GM23248 (cell line): ENCODE results near the gene HHIP. TPM values are rescaled to one million over a fixed set of nuclear protein-coding genes. Genes with fewer than 3 reads are reported as not detected.

Source experiments
- DNase-seq: peaks from one replicate; pipeline ENCODE4 v3.0.0-alpha.2; 2015
- H2AFZ ChIP-seq: fragments of 200-600 bp; sonication (generic); 2 replicates; pipeline ENCODE4 v1.6.1; 2016; ENCODE audit warnings: antibody characterized with exemption
- H3F3A ChIP-seq: fragments of 200-600 bp; sonication (generic); 2 replicates; pipeline ENCODE4 v1.6.1; 2016; ENCODE audit warnings: mild to moderate bottlenecking, antibody characterized with exemption, mixed run types; ENCODE audit not compliant: insufficient read depth
- H3K27ac ChIP-seq: fragments of 200-600 bp; sonication (generic); 2 replicates; pipeline ENCODE4 v1.5.1; 2016; ENCODE audit warnings: mild to moderate bottlenecking
- H3K27me3 ChIP-seq: fragments of 200-600 bp; sonication (generic); replicated peaks from 2 replicates; pipeline ENCODE4 v1.6.1; 2016; ENCODE audit warnings: mild to moderate bottlenecking; ENCODE audit not compliant: insufficient read depth
- H3K36me3 ChIP-seq: fragments of 200-600 bp; sonication (generic); 2 replicates; pipeline ENCODE4 v1.6.1; 2016; ENCODE audit warnings: low read depth, mild to moderate bottlenecking
- H3K4me1 ChIP-seq: fragments of 200-600 bp; sonication (generic); 2 replicates; pipeline ENCODE4 v1.6.1; 2016; ENCODE audit warnings: mild to moderate bottlenecking; ENCODE audit not compliant: insufficient read depth
- H3K4me2 ChIP-seq: fragments of 200-600 bp; sonication (generic); one replicate; pipeline ENCODE4 v1.6.1; 2016; ENCODE audit warnings: mild to moderate bottlenecking; ENCODE audit not compliant: unreplicated experiment
- H3K4me3 ChIP-seq: fragments of 200-600 bp; sonication (generic); 2 replicates; pipeline ENCODE4 v1.5.1; 2016; ENCODE audit warnings: mild to moderate bottlenecking
- H3K79me2 ChIP-seq: fragments of 200-600 bp; sonication (generic); 2 replicates; pipeline ENCODE4 v1.6.1; 2016; ENCODE audit warnings: mild to moderate bottlenecking; ENCODE audit not compliant: insufficient read depth
- H3K9ac ChIP-seq: fragments of 200-600 bp; sonication (generic); 2 replicates; pipeline ENCODE4 v1.6.1; 2016; ENCODE audit warnings: mild to moderate bottlenecking
- H3K9me2 ChIP-seq: fragments of 200-600 bp; sonication (generic); 2 replicates; pipeline ENCODE4 v1.6.1; 2016; ENCODE audit warnings: mixed run types, mild to moderate bottlenecking, moderate library complexity; ENCODE audit not compliant: insufficient read depth
- H3K9me3 ChIP-seq: fragments of 200-600 bp; sonication (generic); one replicate; pipeline ENCODE4 v1.6.1; 2017; ENCODE audit warnings: low read depth
- H4K20me1 ChIP-seq: fragments of 200-600 bp; sonication (generic); 2 replicates; pipeline ENCODE4 v1.6.0; 2016; ENCODE audit not compliant: insufficient read depth
- EZH2 ChIP-seq: fragments of 200-600 bp; sonication (generic); IDR thresholded peaks from 2 replicates; pipeline ENCODE4 v1.6.1; 2018; ENCODE audit warnings: antibody characterized with exemption, mild to moderate bottlenecking; ENCODE audit not compliant: insufficient read depth, poor library complexity, severe bottlenecking
- EZH2phosphoT487 ChIP-seq: fragments of 200-600 bp; sonication (generic); IDR thresholded peaks from 2 replicates; pipeline ENCODE4 v1.6.1; 2018; ENCODE audit warnings: antibody characterized with exemption, moderate library complexity, mild to moderate bottlenecking, low read depth; ENCODE audit not compliant: insufficient read depth
- WGBS, 2 experiments: methylation state at CpG; one replicate each; pipeline ENCODE4 v1.1.6; 2015 to 2017; ENCODE audit warnings: low lambda C conversion rate in 2 of 2, low coverage in 1 of 2; ENCODE audit errors: missing lambda C conversion rate in 2 of 2; 5-methylcytosine and 5-hydroxymethylcytosine counted together
- in situ Hi-C: fragments of 300-500 bp; cut with MboI; formaldehyde crosslinking; loops from 2 replicates; pipeline ENCODE4 v1.15.0; 2020
- polyA plus RNA-seq: library from polyadenylated mRNA; unstranded; fragments of >200 nt; fragmentation: Nextera tagmentation; extraction: Ambion mirVana; gene quantifications from 2 replicates; pipeline ENCODE4 v1.2.1, GENCODE V29; 2016
- total RNA-seq: library from RNA; depleted of rRNA; stranded (reverse); fragments of >200 nt; shearing (Covaris generic); gene quantifications from 2 replicates; pipeline ENCODE4 v1.2.3, GENCODE V29; 2014

Gene HHIP
- total and polyA plus RNA-seq, 2 experiments from 2014 or later = under 0.01 to 0.06 TPM

GRCh38 chr4:144701683-144702233, 55.8 kb downstream of the HHIP start:
- Histone ChIP-seq H3F3A (peaks cover 9% of the 10 kb centered on the region; the same call in 1 of the 2 replicates), H3K9ac (no peak overlapping the region), H2AFZ (no peak overlapping the region), H3K4me3 (no peak overlapping the region), H3K79me2 (no peaks in the 10 kb centered on the region), H3K36me3 (no peaks in the 10 kb centered on the region), H3K27me3 (no peaks in the 10 kb centered on the region), H3K27ac (no peak overlapping the region), H4K20me1 (no peaks in the 10 kb centered on the region), H3K9me3 (no peaks in the 10 kb centered on the region), H3K9me2 (no peaks in the 10 kb centered on the region), H3K4me1 (peaks cover 26% of the 10 kb centered on the region), H3K4me2 (peak overlapping the region; percentile 35)
- no peak for DNase-seq
- in situ Hi-C loops = no loop called here
- TF ChIP-seq EZH2 = no peak

- DNase-seq = no peak
- peaks cover 10% of the 10 kb centered on the region; the same call in 1 of the 2 replicates for H3F3A ChIP-seq
- no peak overlapping the region for H3K4me3 ChIP-seq
- H4K20me1 ChIP-seq = no peaks in the 10 kb centered on the region
- no peak overlapping the region for H2AFZ ChIP-seq
- no peak overlapping the region for H3K4me2 ChIP-seq
- no peaks in the 10 kb centered on the region for H3K9me2 ChIP-seq
- no peaks in the 10 kb centered on the region for H3K79me2 ChIP-seq
- WGBS, 2 experiments = 95% methylated on average over 5 of the region's 5 CpGs
- peaks cover 29% of the 10 kb centered on the region for H3K4me1 ChIP-seq
- H3K9ac ChIP-seq = no peak overlapping the region
- no peaks in the 10 kb centered on the region for H3K36me3 ChIP-seq
- in situ Hi-C loops = no loop called here
- H3K9me3 ChIP-seq = no peaks in the 10 kb centered on the region
- TF ChIP-seq EZH2 = no peak
- TF ChIP-seq EZH2phosphoT487 = no peak
- H3K27me3 ChIP-seq = no peaks in the 10 kb centered on the region
- H3K27ac ChIP-seq = no peak overlapping the region
Measured at GRCh38 chr4:144703494-144703893, 57.5 kb downstream of the HHIP start.

GRCh38 chr4:144705601-144706590, 59.9 kb downstream of the HHIP start:
- in situ Hi-C loops = no loop called here
- Histone ChIP-seq H3K4me2 (no peak overlapping the region), H3K9ac (no peak overlapping the region), H3K9me2 (no peaks in the 10 kb centered on the region), H3K36me3 (no peaks in the 10 kb centered on the region), H3K27me3 (no peaks in the 10 kb centered on the region), H3K4me3 (no peak overlapping the region), H4K20me1 (no peaks in the 10 kb centered on the region), H3K9me3 (no peaks in the 10 kb centered on the region), H3K4me1 (peaks cover 38% of the 10 kb centered on the region), H3K27ac (no peak overlapping the region), H2AFZ (no peak overlapping the region), H3K79me2 (no peaks in the 10 kb centered on the region), H3F3A (peaks cover 30% of the 10 kb centered on the region)
- TF ChIP-seq EZH2 (no peak), EZH2phosphoT487 (no peak)
- no peak for DNase-seq
- 52 to 58% methylated on average over 6 of the region's 6 CpGs for WGBS, 2 experiments

- DNase-seq = peak; percentile 48
- Histone ChIP-seq H3F3A (peaks cover 21% of the 10 kb centered on the region), H3K4me2 (peak overlapping the region; percentile 33), H2AFZ (no peak overlapping the region), H3K9me2 (no peaks in the 10 kb centered on the region), H4K20me1 (no peaks in the 10 kb centered on the region), H3K9me3 (no peaks in the 10 kb centered on the region), H3K27ac (no peak overlapping the region), H3K79me2 (no peaks in the 10 kb centered on the region), H3K4me1 (peaks cover 28% of the 10 kb centered on the region), H3K36me3 (no peaks in the 10 kb centered on the region), H3K4me3 (no peak overlapping the region), H3K9ac (no peak overlapping the region), H3K27me3 (no peaks in the 10 kb centered on the region)
- in situ Hi-C loops = no loop called here
- WGBS, 2 experiments = 14 to 21% methylated on average over 2 of the region's 2 CpGs
- TF ChIP-seq EZH2phosphoT487 = no peak
- TF ChIP-seq EZH2 = no peak
Measured at GRCh38 chr4:144709159-144709558, 63.2 kb downstream of the HHIP start.
